ENCODE measurements around the gene CHST14.

The CHST14 gene

GRCh38 chr15:40498891-40499290 lies 28.1 kb downstream of the CHST14 start:
- Histone ChIP-seq H3K4me1 (peaks cover 9% of the 10 kb centered on the region), H3K4me2 (no peak overlapping the region), H3K4me3 (no peak overlapping the region)

GRCh38 chr15:40499931-40500330 lies 29.1 kb downstream of the CHST14 start:
- Histone ChIP-seq H3K4me2 (no peak overlapping the region), H3K9me3 (no peaks in the 10 kb centered on the region), H3K9ac (no peak overlapping the region), H3K27ac (no peak overlapping the region), H4K20me1 (no peaks in the 10 kb centered on the region), H3K36me3 (no peaks in the 10 kb centered on the region), H3K4me1 (no peaks in the 10 kb centered on the region), H3K4me3 (no peak overlapping the region), H3K27me3 (no peaks in the 10 kb centered on the region)
- no peak for TF ChIP-seq Cebpa-rat (IDR thresholded peaks at IDR 0.05)

More at GRCh38 chr15:40498891-40499290, 28.1 kb downstream of the CHST14 start:
- H4K20me1 ChIP-seq = no peaks in the 10 kb centered on the region
- TF ChIP-seq Cebpa-rat (IDR thresholded peaks at IDR 0.05) = no peak
- no peaks in the 10 kb centered on the region for H3K27me3 ChIP-seq
- H3K9me3 ChIP-seq = no peaks in the 10 kb centered on the region
- no peaks in the 10 kb centered on the region for H3K36me3 ChIP-seq
- H3K27ac ChIP-seq = no peak overlapping the region
- H3K9ac ChIP-seq = no peak overlapping the region

GRCh38 chr15:40500568-40501330 lies 30.0 kb downstream of the CHST14 start:
- Histone ChIP-seq H3K36me3 (no peaks in the 10 kb centered on the region), H3K4me2 (no peak overlapping the region), H3K4me3 (no peak overlapping the region), H4K20me1 (no peaks in the 10 kb centered on the region), H3K27me3 (no peaks in the 10 kb centered on the region), H3K9me3 (no peaks in the 10 kb centered on the region), H3K4me1 (no peaks in the 10 kb centered on the region), H3K27ac (no peak overlapping the region), H3K9ac (no peak overlapping the region)
- TF ChIP-seq Cebpa-rat (IDR thresholded peaks at IDR 0.05) = no peak

- no peaks in the 10 kb centered on the region for H4K20me1 ChIP-seq
- no peak overlapping the region for H3K27ac ChIP-seq
- H3K4me2 ChIP-seq = no peak overlapping the region
- no peak for TF ChIP-seq Cebpa-rat (IDR thresholded peaks at IDR 0.05)
- no peaks in the 10 kb centered on the region for H3K36me3 ChIP-seq
- H3K9ac ChIP-seq = no peak overlapping the region
- H3K4me3 ChIP-seq = no peak overlapping the region
- no peaks in the 10 kb centered on the region for H3K4me1 ChIP-seq
- no peaks in the 10 kb centered on the region for H3K9me3 ChIP-seq
- H3K27me3 ChIP-seq = no peaks in the 10 kb centered on the region
These were observed 30.7 kb downstream of the CHST14 start for GRCh38 chr15:40501487-40501886.

- H3K27ac ChIP-seq = no peak overlapping the region
These were observed 36.3 kb downstream of the CHST14 start for GRCh38 chr15:40506964-40507571.

GRCh38 chr15:40508216-40508615 lies 37.4 kb downstream of the CHST14 start:
- no peaks in the 10 kb centered on the region for H3K36me3 ChIP-seq
- H3K4me2 ChIP-seq = no peak overlapping the region
- peaks cover 26% of the 10 kb centered on the region for H4K20me1 ChIP-seq
- peaks cover 54% of the 10 kb centered on the region for H3K27me3 ChIP-seq
- H3K4me3 ChIP-seq = no peak overlapping the region
- no peaks in the 10 kb centered on the region for H3K9me3 ChIP-seq
- H3K27ac ChIP-seq = no peak overlapping the region
- H3K9ac ChIP-seq = no peak overlapping the region
- H3K4me1 ChIP-seq = peaks cover 21% of the 10 kb centered on the region
- no peak for TF ChIP-seq Cebpa-rat (IDR thresholded peaks at IDR 0.05)

More at GRCh38 chr15:40506964-40507571, 36.3 kb downstream of the CHST14 start:
- H3K9ac ChIP-seq = no peak overlapping the region
- H4K20me1 ChIP-seq = peaks cover 19% of the 10 kb centered on the region
- H3K27me3 ChIP-seq = peaks cover 42% of the 10 kb centered on the region
- peaks cover 21% of the 10 kb centered on the region for H3K4me1 ChIP-seq
- H3K4me3 ChIP-seq = no peak overlapping the region
- H3K9me3 ChIP-seq = no peaks in the 10 kb centered on the region
- peak overlapping the region; percentile 65 for H3K4me2 ChIP-seq
- no peaks in the 10 kb centered on the region for H3K36me3 ChIP-seq
- TF ChIP-seq Cebpa-rat (IDR thresholded peaks at IDR 0.05) = no peak

- Histone ChIP-seq H3K27me3 (peaks cover 64% of the 10 kb centered on the region), H3K9ac (no peak overlapping the region), H3K4me1 (peaks cover 21% of the 10 kb centered on the region), H3K9me3 (no peaks in the 10 kb centered on the region), H3K4me3 (no peak overlapping the region), H3K27ac (no peak overlapping the region), H4K20me1 (peaks cover 26% of the 10 kb centered on the region), H3K36me3 (no peaks in the 10 kb centered on the region), H3K4me2 (no peak overlapping the region)
- no peak for TF ChIP-seq Cebpa-rat (IDR thresholded peaks at IDR 0.05)
These were observed 39.4 kb downstream of the CHST14 start for GRCh38 chr15:40510201-40510600.

DNA sequence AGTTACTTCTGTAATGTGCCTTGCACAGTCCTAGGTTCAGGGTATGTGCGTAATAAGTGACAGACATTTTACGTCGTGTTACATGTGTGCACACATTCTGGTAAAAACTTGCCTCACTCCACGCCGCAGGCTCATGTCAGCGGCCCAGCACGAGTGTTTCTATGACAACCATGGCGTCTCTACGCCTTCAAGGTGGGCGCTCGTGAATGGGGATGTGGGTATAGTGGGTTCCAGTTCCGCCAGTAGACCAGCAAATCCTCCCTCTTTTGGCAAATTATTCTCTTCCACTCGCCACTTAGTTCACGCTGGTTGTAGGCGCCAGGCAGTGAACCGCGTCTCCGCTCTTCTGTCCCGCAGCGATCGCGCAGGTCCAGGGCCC lies 40.3 kb downstream of the CHST14 start:
- Histone ChIP-seq H3K9me3 (no peaks in the 10 kb centered on the region), H3K4me3 (peak overlapping the region; percentile 65), H3K4me2 (peak overlapping the region; percentile 91), H3K9ac (no peak overlapping the region), H3K27me3 (peaks cover 64% of the 10 kb centered on the region), H4K20me1 (peaks cover 26% of the 10 kb centered on the region), H3K27ac (no peak overlapping the region), H3K36me3 (no peaks in the 10 kb centered on the region), H3K4me1 (peaks cover 21% of the 10 kb centered on the region)
- TF ChIP-seq Cebpa-rat (IDR thresholded peaks at IDR 0.05) = no peak

- Histone ChIP-seq H3K4me3 (peak overlapping the region; percentile 65), H4K20me1 (peaks cover 26% of the 10 kb centered on the region), H3K27me3 (peaks cover 64% of the 10 kb centered on the region), H3K9ac (no peak overlapping the region), H3K4me2 (peak overlapping the region; percentile 91), H3K4me1 (peaks cover 21% of the 10 kb centered on the region), H3K36me3 (no peaks in the 10 kb centered on the region), H3K27ac (no peak overlapping the region), H3K9me3 (no peaks in the 10 kb centered on the region)
- TF ChIP-seq Cebpa-rat (IDR thresholded peaks at IDR 0.05) = no peak
These were observed 40.8 kb downstream of the CHST14 start for GRCh38 chr15:40511472-40512133.

- Histone ChIP-seq H3K9ac (no peak overlapping the region), H3K4me3 (no peak overlapping the region), H3K27ac (no peak overlapping the region), H4K20me1 (peaks cover 26% of the 10 kb centered on the region), H3K4me1 (peaks cover 14% of the 10 kb centered on the region), H3K4me2 (no peak overlapping the region), H3K36me3 (no peaks in the 10 kb centered on the region), H3K27me3 (peaks cover 58% of the 10 kb centered on the region), H3K9me3 (no peaks in the 10 kb centered on the region)
- TF ChIP-seq Cebpa-rat (IDR thresholded peaks at IDR 0.05) = no peak
These were observed 41.7 kb downstream of the CHST14 start for GRCh38 chr15:40512440-40512839.

Measured in BLaER1 (cell line).